Hippocampal formation (tissue), 2 donors: Measurements from ENCODE around the gene NAV3.

ENCODE experiments used
- DNase-seq, 2 donors: peaks; one replicate each; lab custom pipeline; 2025; lab: John Stamatoyannopoulos, UW

The NAV3 gene

DNA sequence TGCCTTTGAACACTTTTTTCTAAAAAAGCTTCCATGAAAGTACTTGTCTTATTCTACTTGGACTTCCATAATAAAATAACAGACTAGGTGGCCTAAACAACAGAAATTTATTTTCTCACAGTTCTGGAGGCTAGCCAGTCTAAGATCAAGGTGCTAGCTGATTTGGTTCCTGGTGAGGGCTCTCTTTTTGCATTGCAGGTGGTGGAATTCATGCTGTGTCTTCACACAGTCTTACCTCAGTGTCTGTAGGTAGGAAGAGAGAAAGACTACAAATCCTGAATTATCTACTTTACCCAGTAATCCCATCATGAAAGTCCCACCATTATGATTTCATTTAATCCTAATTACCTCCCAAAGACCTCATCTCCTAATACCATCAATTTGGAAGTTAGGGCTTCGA, 356.0 kb downstream of the NAV3 start:
- DNase-seq = no peak

GRCh38 chr12:78187741-78188140, 357.0 kb downstream of the NAV3 start:
- DNase-seq = no peak

DNA sequence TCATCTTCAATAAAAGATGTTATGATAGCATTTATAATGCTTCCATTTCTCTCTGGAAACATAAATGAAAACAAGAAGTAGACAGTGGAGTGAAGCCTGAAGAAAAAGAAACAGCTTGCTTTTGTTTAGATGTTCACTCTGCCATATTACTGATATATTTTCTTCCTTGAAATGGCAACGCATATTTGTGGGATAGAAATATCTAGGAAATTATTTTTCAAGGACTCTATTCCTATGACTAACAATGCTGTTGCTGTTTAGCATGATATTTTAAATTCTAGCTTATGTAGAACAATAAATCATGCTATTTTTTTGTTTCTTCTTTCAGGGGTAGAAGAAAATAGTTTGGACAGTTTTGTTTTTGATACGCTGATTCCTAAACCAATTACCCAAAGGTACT, 359.0 kb downstream of the NAV3 start:
- no peak for DNase-seq

GRCh38 chr12:78191611-78192010, 360.9 kb downstream of the NAV3 start:
- DNase-seq = no peak

- no peak for DNase-seq
Measured at GRCh38 chr12:78192979-78193378, 362.3 kb downstream of the NAV3 start.

DNA sequence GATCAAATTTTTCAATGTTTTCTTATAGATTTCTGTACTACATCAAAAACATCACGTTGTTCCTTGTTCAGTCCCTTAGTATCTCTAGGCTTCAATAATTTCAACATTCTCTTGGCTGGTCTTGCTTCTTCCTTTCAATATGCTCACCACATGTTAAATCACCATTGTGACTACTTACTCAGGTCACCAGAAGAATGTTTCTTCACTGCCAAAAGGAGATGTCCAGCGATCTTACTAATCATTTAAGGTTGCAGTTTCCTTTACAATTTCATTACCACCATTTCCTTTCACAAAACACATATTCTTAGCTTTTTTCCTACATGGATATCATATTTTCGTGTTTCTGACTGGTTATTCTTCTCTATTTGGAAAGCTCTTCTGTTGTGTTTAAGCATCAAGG, 363.8 kb downstream of the NAV3 start:
- DNase-seq = no peak

- no peak for DNase-seq
Measured at GRCh38 chr12:78198896-78199295, 368.2 kb downstream of the NAV3 start.

DNA sequence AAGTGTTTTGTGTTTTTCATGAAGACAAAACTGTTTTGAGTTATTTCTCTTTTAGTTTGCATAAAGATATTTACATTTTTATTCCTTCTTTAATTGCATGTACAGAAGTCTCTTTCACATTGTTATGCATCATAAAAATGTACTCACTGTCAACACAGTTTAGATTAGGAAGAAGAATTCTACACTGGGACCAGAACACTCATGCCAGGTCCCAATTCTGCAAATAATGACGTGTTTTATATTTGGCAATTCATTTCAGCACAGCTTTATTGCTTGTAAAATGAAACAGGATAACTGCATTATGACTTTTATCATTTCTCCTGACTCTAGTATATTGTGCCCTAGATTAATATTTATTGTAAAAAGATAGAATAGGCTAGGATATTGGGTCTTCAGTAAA, 369.2 kb downstream of the NAV3 start:
- DNase-seq = no peak

GRCh38 chr12:78204926-78205325, 374.2 kb downstream of the NAV3 start:
- no peak for DNase-seq

DNA sequence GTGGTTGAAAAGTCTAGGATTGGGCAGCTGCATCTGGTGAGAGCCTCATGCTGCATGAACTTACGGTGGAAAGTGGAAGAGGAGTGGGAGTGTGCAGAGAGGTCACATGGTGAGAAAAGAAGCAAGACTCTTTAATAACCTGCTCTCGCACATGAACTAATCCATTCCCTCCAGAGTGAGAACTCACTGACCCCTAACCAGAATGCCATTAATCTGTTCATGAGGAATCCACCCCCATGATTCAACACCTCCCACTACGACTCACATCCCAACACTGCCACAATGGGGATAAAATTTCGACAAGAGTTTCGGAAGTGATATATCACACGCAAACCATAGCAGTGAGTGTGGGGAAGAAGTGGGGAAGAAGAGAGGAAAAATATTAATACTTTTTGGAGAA, 377.4 kb downstream of the NAV3 start:
- no peak for DNase-seq

GRCh38 chr12:78209846-78210505, 379.3 kb downstream of the NAV3 start:
- DNase-seq = peak; percentile 15 to 59

GRCh38 chr12:78210506-78210860, 379.8 kb downstream of the NAV3 start:
- DNase-seq = no peak

GRCh38 chr12:78210894-78211302, 380.2 kb downstream of the NAV3 start:
- DNase-seq = no peak

DNA sequence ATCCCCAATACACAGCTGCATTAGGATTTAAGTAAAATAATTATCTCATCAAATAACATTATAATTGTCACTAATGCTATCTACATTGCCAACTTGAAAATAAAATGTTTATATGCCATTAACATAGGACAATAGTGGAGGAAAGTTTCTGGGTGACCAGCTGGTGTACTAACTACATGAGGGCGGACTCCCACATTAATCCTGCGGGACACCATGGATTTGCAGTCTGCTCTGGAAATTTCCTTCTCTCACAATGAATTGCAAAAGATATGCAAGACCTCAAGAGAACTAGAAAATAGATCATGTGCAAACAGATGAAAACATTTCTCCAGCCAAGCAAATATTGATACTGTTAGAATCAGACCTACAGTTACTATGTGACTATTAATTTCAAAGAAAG, 390.1 kb downstream of the NAV3 start:
- no peak for DNase-seq

GRCh38 chr12:78224154-78224553, 393.5 kb downstream of the NAV3 start:
- DNase-seq = no peak

DNA sequence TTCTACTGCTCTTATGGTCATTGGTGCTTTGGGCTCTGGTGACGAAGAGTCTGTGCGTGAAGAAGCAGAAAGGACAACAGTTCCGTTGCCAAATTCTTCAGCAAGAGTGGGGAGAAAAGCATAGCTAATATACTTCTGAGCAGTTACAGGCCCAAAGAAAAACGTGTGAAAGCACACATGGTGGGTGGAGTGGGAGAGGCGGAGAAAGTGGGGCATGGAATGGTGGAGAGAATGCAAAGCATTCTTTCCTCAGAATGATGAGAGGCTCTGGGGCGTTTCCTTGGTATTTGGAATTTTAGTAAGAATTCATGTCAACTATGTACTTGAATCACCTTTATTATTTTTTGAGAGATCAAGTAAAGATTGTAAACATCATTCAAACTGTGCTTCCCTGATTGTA, 396.1 kb downstream of the NAV3 start:
- DNase-seq = no peak

GRCh38 chr12:78229591-78230101, 399.0 kb downstream of the NAV3 start:
- DNase-seq = no peak

GRCh38 chr12:78232756-78233155, 402.1 kb downstream of the NAV3 start:
- no peak for DNase-seq

DNA sequence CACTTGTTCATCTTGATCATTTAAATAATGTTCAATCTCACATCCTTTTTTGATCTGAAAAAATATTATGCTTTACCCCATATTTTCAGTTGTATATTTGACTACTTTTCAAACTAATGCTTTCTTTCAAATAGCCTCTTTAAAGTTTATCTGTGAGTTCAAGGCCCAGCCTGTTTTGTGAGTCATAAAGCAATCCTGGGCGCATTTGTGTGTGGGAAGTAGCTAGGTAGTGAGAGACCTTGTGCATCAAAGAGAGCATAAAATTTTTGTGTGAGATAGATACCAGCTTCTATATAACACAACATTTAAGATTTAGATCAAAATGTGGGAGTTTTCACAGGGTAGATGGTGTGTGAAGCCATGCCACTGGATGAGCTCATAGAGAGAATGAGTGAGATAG, 405.6 kb downstream of the NAV3 start:
- no peak for DNase-seq

- no peak for DNase-seq
Measured at GRCh38 chr12:78239544-78239943, 408.9 kb downstream of the NAV3 start.

DNA sequence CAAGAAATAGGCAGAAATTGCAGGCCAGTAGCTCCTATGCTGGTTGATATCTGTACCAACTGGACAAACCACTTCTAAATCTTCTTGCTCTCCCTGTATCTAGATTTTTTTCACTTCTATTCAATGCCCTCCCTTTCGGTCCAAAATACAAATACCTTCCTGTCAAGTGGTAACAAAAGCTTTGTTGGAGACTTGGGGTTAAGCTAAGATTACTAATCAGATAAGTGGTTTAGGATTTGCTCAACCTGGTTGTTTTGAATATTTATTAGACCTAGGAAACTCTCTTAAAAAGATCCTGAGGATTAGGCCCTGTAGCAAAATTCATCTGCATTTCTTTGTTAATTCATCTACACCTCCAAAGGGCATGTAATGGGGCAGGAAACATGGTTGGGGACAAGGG, 410.1 kb downstream of the NAV3 start:
- no peak for DNase-seq

DNA sequence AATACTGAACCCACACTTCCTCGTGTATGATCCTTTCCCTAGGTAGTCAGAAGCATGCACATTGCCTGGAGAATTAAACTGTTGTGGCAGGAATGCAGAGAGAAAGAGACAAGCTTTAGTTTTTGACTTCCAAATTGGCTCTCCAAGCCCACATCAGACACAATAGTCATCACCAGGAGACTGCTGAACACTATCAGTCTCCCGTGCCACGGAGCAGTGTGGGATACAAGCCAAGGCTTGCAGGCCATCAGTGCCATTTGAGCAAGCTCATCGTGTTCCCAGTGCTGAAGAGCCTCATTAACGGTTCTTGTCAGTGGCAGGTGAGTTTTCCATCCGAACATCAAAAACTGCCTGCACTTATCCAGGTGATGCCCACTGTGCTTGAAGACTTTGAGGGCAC, 410.8 kb downstream of the NAV3 start:
- DNase-seq = no peak

- DNase-seq = no peak
Measured at GRCh38 chr12:78244916-78245507, 414.3 kb downstream of the NAV3 start.

DNA sequence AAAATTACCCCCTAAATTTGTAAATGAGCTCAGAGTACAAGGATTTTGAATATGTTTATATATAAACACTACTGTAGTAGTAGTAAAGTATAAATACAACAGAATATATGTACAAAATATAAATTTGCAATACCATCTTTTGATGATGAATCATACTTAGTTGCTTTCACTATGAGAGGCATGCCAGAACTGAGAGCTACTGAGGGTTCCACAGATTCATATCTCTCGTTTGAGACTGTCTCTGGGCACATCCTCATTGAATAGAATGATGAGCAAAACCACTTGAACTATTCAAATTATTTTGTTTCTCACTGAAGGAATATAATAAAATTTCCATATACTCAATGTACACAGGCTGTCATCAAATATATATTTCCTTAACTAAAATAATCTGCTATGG, 417.6 kb downstream of the NAV3 start:
- DNase-seq = no peak
